Measurements from ENCODE around the gene MUTYH. TPM values are rescaled to one million over a fixed set of nuclear protein-coding genes. Genes with fewer than 3 reads are reported as not detected.

Gene MUTYH
- total RNA-seq, 4 donors from 2014 or later, result 28.7 to 78.2 (median 49.0) TPM

GRCh38 chr1:45359882-45360513 lies 19.8 kb upstream of the MUTYH start:
- DNase-seq, result peak; percentile 71
- in situ Hi-C loops (cut with MboI; ENCODE audit: low pct_ligation_motif_present in 1 of 4, low pct_unique_long_range_greater_than_20kb in 1 of 4, low sequenced_read_pairs in 3 of 4), result loop anchor here (5.0 to 10.0 kb wide), 3 partner anchors 132 to 205 kb away; partner anchors contain the start of gene TESK2 (in 4 of the 4)
- no peak for TF ChIP-seq POLR2A (IDR thresholded peaks at IDR 0.05)
- TF ChIP-seq CTCF (IDR thresholded peaks at IDR 0.05), result peak; percentile 67 to 85 (median 71)
- no peak for TF ChIP-seq POLR2AphosphoS5 (IDR thresholded peaks at IDR 0.05)
- TF ChIP-seq EP300 (IDR thresholded peaks at IDR 0.05; ENCODE audit: low read depth), result no peak
- Histone ChIP-seq H3K4me3 (no peak overlapping the region), H3K9me3 (no peaks in the 10 kb centered on the region), H3K4me1 (peaks cover 9 to 22% (median 15%) of the 10 kb centered on the region in 4 donors), H3K27me3 (no peaks in the 10 kb centered on the region), H3K36me3 (no peaks in the 10 kb centered on the region), H3K27ac (peak overlapping the region; percentile 73 to 76 (median 74))
- intact Hi-C loops (cut with DNase I; ENCODE audit: low total_unique reads), result loop anchor here (5.0 kb wide), 1 partner anchor 207 kb away; no protein-coding TSS in a partner anchor
- WGBS, 2 donors (ENCODE audit: low coverage in 1 of 2), result 28 to 29% methylated on average over 7 of the region's 7 CpGs

- Histone ChIP-seq H3K27ac (no peak overlapping the region), H3K9me3 (no peaks in the 10 kb centered on the region), H3K4me1 (peaks cover 9 to 16% (median 12%) of the 10 kb centered on the region in 4 donors), H3K27me3 (no peaks in the 10 kb centered on the region), H3K4me3 (no peak overlapping the region), H3K36me3 (no peaks in the 10 kb centered on the region)
- WGBS, 2 donors (ENCODE audit: low coverage in 1 of 2), result 75 to 92% methylated on average over 2 to 4 of the region's 4 CpGs
- intact Hi-C loops (cut with DNase I; ENCODE audit: low total_unique reads), result no loop called here
- no peak for DNase-seq
- no peak for TF ChIP-seq POLR2AphosphoS5 (IDR thresholded peaks at IDR 0.05)
- TF ChIP-seq CTCF (IDR thresholded peaks at IDR 0.05), result no peak
- no peak for TF ChIP-seq EP300 (IDR thresholded peaks at IDR 0.05; ENCODE audit: low read depth)
- no peak for TF ChIP-seq POLR2A (IDR thresholded peaks at IDR 0.05)
- in situ Hi-C loops (cut with MboI; ENCODE audit: low pct_ligation_motif_present in 1 of 4, low pct_unique_long_range_greater_than_20kb in 1 of 4, low sequenced_read_pairs in 3 of 4), result loop anchor here in 3 of 4 donors (5.0 to 10.0 kb wide), 2 partner anchors 136 to 139 kb away; partner anchors contain the start of gene TESK2 (in 3 of the 3)
Observed at GRCh38 chr1:45356186-45356585, 15.9 kb upstream of the MUTYH start.

DNA sequence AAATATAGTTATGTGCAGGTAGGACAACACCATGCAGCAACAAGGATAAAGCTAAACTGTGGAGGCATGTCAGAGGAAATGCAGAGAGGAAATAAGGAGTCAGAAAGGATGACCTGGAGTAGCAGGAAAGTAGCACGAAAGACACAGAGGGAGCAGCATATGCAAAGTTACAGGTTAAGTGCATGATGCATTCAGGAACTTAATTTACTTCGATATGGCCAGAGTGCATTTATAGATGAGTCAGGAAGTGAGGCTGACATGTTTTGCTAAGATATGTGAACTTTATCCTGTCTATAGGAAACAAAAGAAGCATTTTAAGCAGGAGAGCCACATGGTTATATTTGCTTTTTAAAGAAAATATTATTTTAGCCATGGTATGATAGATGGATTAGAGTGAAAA lies 15.4 kb upstream of the MUTYH start:
- no peak overlapping the region for H3K27ac ChIP-seq
- H3K9me3 ChIP-seq, result no peaks in the 10 kb centered on the region
- 36 to 49% methylated on average over 2 of the region's 2 CpGs for WGBS, 2 donors (ENCODE audit: low coverage in 1 of 2)
- no peak overlapping the region for H3K4me3 ChIP-seq
- no peaks in the 10 kb centered on the region for H3K36me3 ChIP-seq
- H3K4me1 ChIP-seq, result peaks cover 6 to 11% (median 7%) of the 10 kb centered on the region in 4 donors
- intact Hi-C loops (cut with DNase I; ENCODE audit: low total_unique reads) (no loop called here), in situ Hi-C loops (cut with MboI; ENCODE audit: low pct_ligation_motif_present in 1 of 4, low pct_unique_long_range_greater_than_20kb in 1 of 4, low sequenced_read_pairs in 3 of 4) (loop anchor here in 3 of 4 donors (5.0 to 10.0 kb wide), 2 partner anchors 137 to 139 kb away; partner anchors contain the start of gene TESK2 (in 3 of the 3))
- DNase-seq, result no peak
- TF ChIP-seq EP300 (IDR thresholded peaks at IDR 0.05; ENCODE audit: low read depth), result no peak
- no peak for TF ChIP-seq POLR2AphosphoS5 (IDR thresholded peaks at IDR 0.05)
- TF ChIP-seq CTCF (IDR thresholded peaks at IDR 0.05), result no peak
- TF ChIP-seq POLR2A (IDR thresholded peaks at IDR 0.05), result no peak
- H3K27me3 ChIP-seq, result no peaks in the 10 kb centered on the region

DNA sequence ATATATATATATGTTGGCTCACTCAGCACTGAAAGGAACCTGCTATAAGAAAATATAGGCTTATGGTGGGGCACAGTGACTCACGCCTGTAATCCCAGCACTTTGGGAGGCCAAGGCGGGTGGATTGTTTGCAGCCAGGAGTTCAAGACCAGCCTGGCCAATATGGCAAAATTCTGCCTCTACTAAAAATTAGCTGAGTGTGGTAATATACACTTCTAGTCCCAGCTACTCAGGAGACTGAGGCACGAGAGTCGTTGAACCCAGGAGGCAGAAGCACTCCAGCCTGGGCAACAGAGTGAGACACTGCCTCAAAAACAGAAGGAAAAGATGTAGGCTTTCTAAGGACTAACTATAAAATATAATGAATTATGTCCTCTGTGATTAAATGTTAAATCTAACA lies 14.6 kb upstream of the MUTYH start:
- Histone ChIP-seq H3K4me1 (peaks cover 0 to 2% (median 0%) of the 10 kb centered on the region in 4 donors), H3K36me3 (no peaks in the 10 kb centered on the region), H3K4me3 (no peak overlapping the region), H3K27ac (no peak overlapping the region), H3K27me3 (no peaks in the 10 kb centered on the region), H3K9me3 (no peaks in the 10 kb centered on the region)
- 95% methylated on average over 4 of the region's 4 CpGs; no CpG with 5 or more reads in 1 of the 2 donors for WGBS, 2 donors (ENCODE audit: low coverage in 1 of 2)
- DNase-seq, result no peak
- intact Hi-C loops (cut with DNase I; ENCODE audit: low total_unique reads), result loop anchor here (5.0 kb wide), 1 partner anchor 137 kb away; the partner anchor contains the start of gene TESK2
- in situ Hi-C loops (cut with MboI; ENCODE audit: low pct_ligation_motif_present in 1 of 4, low pct_unique_long_range_greater_than_20kb in 1 of 4, low sequenced_read_pairs in 3 of 4), result loop anchor here in 3 of 4 donors (5.0 to 10.0 kb wide), 2 partner anchors 137 to 140 kb away; partner anchors contain the start of gene TESK2 (in 3 of the 3)
- TF ChIP-seq POLR2A (IDR thresholded peaks at IDR 0.05) (no peak), EP300 (IDR thresholded peaks at IDR 0.05; ENCODE audit: low read depth) (no peak), POLR2AphosphoS5 (IDR thresholded peaks at IDR 0.05) (no peak), CTCF (IDR thresholded peaks at IDR 0.05) (no peak)

All from transverse colon (tissue), 4 donors.